SU-DHL-6 (cell line): ENCODE data around the gene HAUS7.

Source experiments
- EZH2phosphoT487 ChIP-seq: fragments of 200-600 bp; sonication (generic), shearing (Covaris generic); conservative IDR thresholded peaks from 2 replicates; pipeline ENCODE4 v1.6.1; 2018; ENCODE audit warnings: mild to moderate bottlenecking, antibody characterized with exemption, low read length, moderate library complexity, mixed read lengths
- TF ChIP-seq, protein P1 (sequence below): fragments of 200-600 bp; sonication (generic); IDR thresholded peaks from one replicate; pipeline ENCODE4 v1.5.1; 2017; ENCODE audit warnings: antibody characterized with exemption, mild to moderate bottlenecking, low read length, moderate library complexity; ENCODE audit not compliant: insufficient read depth, poor library complexity, severe bottlenecking

DNA sequence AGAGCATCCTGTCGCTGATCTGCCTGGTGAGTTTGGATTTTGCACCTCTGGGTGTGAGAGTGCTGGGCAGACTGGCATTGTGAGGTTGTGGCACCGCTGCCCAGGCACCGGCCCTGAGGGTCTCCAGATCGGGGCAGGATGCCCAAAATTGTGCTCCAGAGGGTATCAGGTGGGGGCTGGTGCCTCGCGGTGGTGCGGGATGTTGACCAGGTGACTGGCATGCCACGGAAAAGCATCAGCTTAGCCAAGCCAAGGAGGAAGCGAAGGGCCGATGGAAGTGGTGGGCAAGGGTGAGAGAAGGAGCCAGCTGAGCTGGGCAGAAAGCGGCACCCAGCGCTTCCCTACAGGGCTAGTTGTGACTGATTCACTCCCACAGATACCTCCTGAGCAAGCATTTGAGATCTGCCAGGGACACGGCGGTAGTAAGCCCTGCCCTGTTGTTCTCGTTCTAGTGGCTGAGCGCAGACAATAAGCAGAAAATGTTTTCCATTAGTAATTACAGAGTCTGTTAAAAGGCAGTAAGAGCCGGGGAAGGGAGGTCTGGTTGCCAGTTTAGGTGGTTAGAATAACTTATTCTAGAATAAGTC lies 58.3 kb downstream of the HAUS7 start:
- TF ChIP-seq, protein P1, sequence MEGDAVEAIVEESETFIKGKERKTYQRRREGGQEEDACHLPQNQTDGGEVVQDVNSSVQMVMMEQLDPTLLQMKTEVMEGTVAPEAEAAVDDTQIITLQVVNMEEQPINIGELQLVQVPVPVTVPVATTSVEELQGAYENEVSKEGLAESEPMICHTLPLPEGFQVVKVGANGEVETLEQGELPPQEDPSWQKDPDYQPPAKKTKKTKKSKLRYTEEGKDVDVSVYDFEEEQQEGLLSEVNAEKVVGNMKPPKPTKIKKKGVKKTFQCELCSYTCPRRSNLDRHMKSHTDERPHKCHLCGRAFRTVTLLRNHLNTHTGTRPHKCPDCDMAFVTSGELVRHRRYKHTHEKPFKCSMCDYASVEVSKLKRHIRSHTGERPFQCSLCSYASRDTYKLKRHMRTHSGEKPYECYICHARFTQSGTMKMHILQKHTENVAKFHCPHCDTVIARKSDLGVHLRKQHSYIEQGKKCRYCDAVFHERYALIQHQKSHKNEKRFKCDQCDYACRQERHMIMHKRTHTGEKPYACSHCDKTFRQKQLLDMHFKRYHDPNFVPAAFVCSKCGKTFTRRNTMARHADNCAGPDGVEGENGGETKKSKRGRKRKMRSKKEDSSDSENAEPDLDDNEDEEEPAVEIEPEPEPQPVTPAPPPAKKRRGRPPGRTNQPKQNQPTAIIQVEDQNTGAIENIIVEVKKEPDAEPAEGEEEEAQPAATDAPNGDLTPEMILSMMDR = no peak
- no peak for TF ChIP-seq EZH2phosphoT487
